Endothelial cell of umbilical vein (primary cell): ENCODE data around the gene CD72. TPM values are rescaled to one million over a fixed set of nuclear protein-coding genes. Genes with fewer than 3 reads are reported as not detected.

Experiments used
- BruUV-seq: library from RNA; stranded (reverse); fragments of 400-500 nt; replicated peaks from 2 replicates; lab custom pipeline; 2021; lab: Mats Ljungman, UMichigan
- CTCF ChIA-PET: fragments of 300-600, 350-600 bp; sonication (Branson Sonifier 250); formaldehyde crosslinking; loops from one replicate; lab custom pipeline; 2021; ENCODE audit warnings: antibody characterized with exemption, inconsistent platforms; lab: Charles Lee
- POLR2A ChIA-PET: fragments of 300-600, 350-600 bp; sonication (Branson Sonifier 250); formaldehyde crosslinking; loops from one replicate; lab custom pipeline; 2021; ENCODE audit warnings: antibody characterized with exemption, inconsistent platforms; lab: Charles Lee
- DNase-seq: peaks from one replicate; pipeline ENCODE4 v3.0.0-alpha.2; 2011; ENCODE audit warnings: low read depth, low spot score
- FAIRE-seq: peaks from 2 replicates; lab custom pipeline; 2011; peaks lifted over from hg19 to GRCh38; lab: Jason Lieb, UNC
- H2AFZ ChIP-seq: 2 replicates; pipeline ENCODE4 v1.6.0; 2012; ENCODE audit warnings: low read depth, low read length, control low read depth, inconsistent platforms
- H3K27ac ChIP-seq: 2 replicates; pipeline ENCODE4 v1.5.1; 2011; ENCODE audit warnings: low read depth, mild to moderate bottlenecking, control low read depth, low read length, moderate library complexity; ENCODE audit not compliant: insufficient read depth
- H3K27me3 ChIP-seq, 2 experiments: 2 replicates each; pipeline versions ENCODE4 v1.6.0 to v1.6.1; 2011; ENCODE audit warnings: low read length in 2 of 2, mixed read lengths in 1 of 2; ENCODE audit not compliant: control insufficient read depth in 2 of 2, insufficient read depth in 2 of 2
- H3K36me3 ChIP-seq, 2 experiments: 2 replicates in 1 of 2; 3 replicates in 1 of 2; pipeline ENCODE4 v1.5.1; 2011; ENCODE audit warnings: low read length in 2 of 2, mild to moderate bottlenecking in 1 of 2, moderate library complexity in 1 of 2; ENCODE audit not compliant: control insufficient read depth in 2 of 2, insufficient read depth in 2 of 2; ENCODE audit errors: extremely low read depth in 1 of 2
- H3K4me1 ChIP-seq: 3 replicates; pipeline ENCODE4 v1.5.1; 2011; ENCODE audit warnings: mild to moderate bottlenecking, low read length; ENCODE audit not compliant: control insufficient read depth, insufficient read depth; ENCODE audit errors: extremely low read depth
- H3K4me2 ChIP-seq: 2 replicates; pipeline ENCODE4 v1.6.1; 2011; ENCODE audit warnings: low read length, control low read depth, mixed read lengths; ENCODE audit not compliant: insufficient read depth
- H3K4me3 ChIP-seq, 3 experiments: fragments of 200-600 bp in 1 of 3; sonication (generic), shearing (Covaris generic) in 1 of 3; replicated peaks in 1 of 3; 2 replicates each; pipeline ENCODE4 v1.5.1; 2011 to 2016; ENCODE audit warnings: control low read depth in 3 of 3, low read length in 3 of 3, mild to moderate bottlenecking in 2 of 3, inconsistent platforms in 1 of 3, low read depth in 1 of 3, moderate library complexity in 1 of 3; ENCODE audit not compliant: insufficient read depth in 1 of 3
- H3K79me2 ChIP-seq: 2 replicates; pipeline ENCODE4 v1.6.0; 2012; ENCODE audit warnings: low read length, inconsistent platforms; ENCODE audit not compliant: control insufficient read depth, insufficient read depth
- H3K9ac ChIP-seq: replicated peaks from 2 replicates; pipeline ENCODE3; 2011; ENCODE audit warnings: low read length, control low read depth; ENCODE audit not compliant: insufficient read depth; ENCODE audit errors: extremely low read depth
- H3K9me1 ChIP-seq: replicated peaks from 3 replicates; pipeline ENCODE4 v1.6.0; 2011; ENCODE audit warnings: mild to moderate bottlenecking, low read length; ENCODE audit not compliant: control insufficient read depth, insufficient read depth; ENCODE audit errors: extremely low read depth
- H3K9me3 ChIP-seq: replicated peaks from 2 replicates; pipeline ENCODE4 v1.5.1; 2012; ENCODE audit warnings: low read length, inconsistent platforms; ENCODE audit not compliant: control insufficient read depth, insufficient read depth
- H4K20me1 ChIP-seq: replicated peaks from 2 replicates; pipeline ENCODE3; 2011; ENCODE audit warnings: mild to moderate bottlenecking, low read length; ENCODE audit not compliant: control insufficient read depth, insufficient read depth; ENCODE audit errors: extremely low read depth
- CTCF ChIP-seq, 2 donors: IDR thresholded peaks; 1 replicate in 1 of 2; 2 replicates in 1 of 2; pipeline ENCODE4 v1.5.1; 2011; ENCODE audit warnings: low read length in 2 of 2, mild to moderate bottlenecking in 2 of 2, moderate library complexity in 2 of 2, control low read depth in 1 of 2, inconsistent platforms in 1 of 2, low read depth in 1 of 2; ENCODE audit not compliant: insufficient read depth in 1 of 2; ENCODE audit errors: extremely low read depth in 1 of 2
- EZH2 ChIP-seq: IDR thresholded peaks from 2 replicates; pipeline ENCODE4 v1.6.1; 2012; ENCODE audit warnings: borderline replicate concordance, low read depth, mild to moderate bottlenecking, moderate library complexity, low read length, inconsistent platforms; ENCODE audit not compliant: severe bottlenecking
- FOS ChIP-seq: IDR thresholded peaks from 2 replicates; pipeline ENCODE4 v1.6.1; 2011; ENCODE audit warnings: mild to moderate bottlenecking, low read length, moderate library complexity, borderline replicate concordance; ENCODE audit not compliant: insufficient read depth
- GATA2 ChIP-seq: IDR thresholded peaks from 2 replicates; pipeline ENCODE4 v1.7.0; 2011; ENCODE audit warnings: low read depth, mild to moderate bottlenecking, moderate library complexity, mixed read lengths, low read length; ENCODE audit not compliant: insufficient read length, insufficient read depth
- JUN ChIP-seq: IDR thresholded peaks from 2 replicates; pipeline ENCODE4 v1.6.1; 2011; ENCODE audit warnings: borderline replicate concordance, low read depth; ENCODE audit not compliant: insufficient read length, insufficient read depth
- MAX ChIP-seq: IDR thresholded peaks from 2 replicates; pipeline ENCODE4 v1.6.1; 2011; ENCODE audit not compliant: insufficient read depth, insufficient read length
- MYC ChIP-seq: IDR thresholded peaks from one replicate; pipeline ENCODE4 v1.6.1; 2011; ENCODE audit warnings: mild to moderate bottlenecking, low read depth, low read length
- POLR2A ChIP-seq: IDR thresholded peaks from 2 replicates; pipeline ENCODE4 v1.6.1; 2012; ENCODE audit warnings: low read depth, mild to moderate bottlenecking, control low read depth, low read length
- POLR2AphosphoS5 ChIP-seq: IDR thresholded peaks from 2 replicates; pipeline ENCODE4 v1.6.1; 2012; ENCODE audit warnings: low read depth, mild to moderate bottlenecking, control low read depth, low read length, moderate library complexity; ENCODE audit not compliant: insufficient read depth
- dilution Hi-C: fragments of 300-500 bp; cut with MboI; formaldehyde crosslinking; loops from one replicate; pipeline ENCODE4 v1.15.0; 2019; ENCODE audit warnings: low sequenced_read_pairs; ENCODE audit not compliant: extremely low pct_ligation_motif_present
- intact Hi-C: fragments of 100-400 bp; cut with micrococcal nuclease; formaldehyde crosslinking; loops from one replicate; pipeline ENCODE4 v1.10.0; 2022
- polyA plus RNA-seq, 4 experiments: library from polyadenylated mRNA; depleted of rRNA in 3 of 4; stranded (reverse) in 3 of 4; unstranded in 1 of 4; fragments of >200 nt; gene quantifications; 2 replicates each; pipeline versions ENCODE4 v1.2.1 to v1.2.3, GENCODE V29; 2011 to 2012; ENCODE audit warnings: missing spikeins in 1 of 4
- total RNA-seq: library from RNA; stranded (reverse); gene quantifications from 2 replicates; pipeline ENCODE4 v1.2.3, GENCODE V29; 2021

CD72 gene
- total and polyA plus RNA-seq, 2 donors (not counting 3 experiments of a cell fraction or from before 2014, with no cell fraction given), result 0.39 TPM; not detected in 1

- peaks cover 4% of the 10 kb centered on the region for H3K79me2 ChIP-seq
- intact Hi-C loops (loop anchor here (1.0 to 5.0 kb wide), 5 partner anchors 30 to 248 kb away; partner anchors contain the start of genes CREB3, HRCT1, RUSC2 and SPAAR), dilution Hi-C loops (no loop called here)
- CTCF ChIA-PET, result interaction anchor here (0.8 to 10.0 kb wide), 5 partner anchors 10 to 68 kb away, joined by 3 to 227 read pairs (median 9); partner anchors contain the start of gene TPM2
- DNase-seq (no peak), FAIRE-seq (peak; percentile 65)
- peaks cover 0 to 8% of the 10 kb centered on the region in 2 experiments for H3K36me3 ChIP-seq
- H4K20me1 ChIP-seq, result no peaks in the 10 kb centered on the region
- peak overlapping the region; percentile 84 to 87 (median 86) for H3K4me3 ChIP-seq
- no peaks in the 10 kb centered on the region for H3K27me3 ChIP-seq
- no peaks in the 10 kb centered on the region for H3K9me3 ChIP-seq
- peak overlapping the region; percentile 86 for H3K9ac ChIP-seq
- peaks cover 12% of the 10 kb centered on the region for H3K4me1 ChIP-seq
- POLR2A ChIA-PET, result interaction anchor here (1.6 kb wide), 1 partner anchor 29 kb away, joined by 4 read pairs; no protein-coding TSS in a partner anchor
- no peak for TF ChIP-seq MYC
- TF ChIP-seq POLR2AphosphoS5, result no peak
- no peak for TF ChIP-seq EZH2
- TF ChIP-seq POLR2A, result no peak
- no peak for TF ChIP-seq MAX
- TF ChIP-seq JUN, result no peak
- no peak for TF ChIP-seq GATA2
- no peak for TF ChIP-seq FOS
- TF ChIP-seq CTCF (IDR thresholded peaks at IDR 0.05; ENCODE audit: extremely low read depth in 1 of 2, insufficient read depth in 1 of 2, low read depth in 1 of 2, low read length in 2 of 2), result no peak
- no peaks in the 10 kb centered on the region for H3K9me1 ChIP-seq
- peak overlapping the region; percentile 84 for H2AFZ ChIP-seq
- no TSS peak for BruUV-seq
- peak overlapping the region; percentile 94 for H3K27ac ChIP-seq
- peak overlapping the region; percentile 93 for H3K4me2 ChIP-seq
Measured at GRCh38 chr9:35658968-35659220, 40.7 kb upstream of the CD72 start.
